ENCODE results near the gene RXYLT1.
"Not testable (repeated sequence)": the region's sequence is repeated elsewhere in the genome, so short reads cannot be mapped to it uniquely, and the experiment has no call there.

The RXYLT1 gene, protein sequence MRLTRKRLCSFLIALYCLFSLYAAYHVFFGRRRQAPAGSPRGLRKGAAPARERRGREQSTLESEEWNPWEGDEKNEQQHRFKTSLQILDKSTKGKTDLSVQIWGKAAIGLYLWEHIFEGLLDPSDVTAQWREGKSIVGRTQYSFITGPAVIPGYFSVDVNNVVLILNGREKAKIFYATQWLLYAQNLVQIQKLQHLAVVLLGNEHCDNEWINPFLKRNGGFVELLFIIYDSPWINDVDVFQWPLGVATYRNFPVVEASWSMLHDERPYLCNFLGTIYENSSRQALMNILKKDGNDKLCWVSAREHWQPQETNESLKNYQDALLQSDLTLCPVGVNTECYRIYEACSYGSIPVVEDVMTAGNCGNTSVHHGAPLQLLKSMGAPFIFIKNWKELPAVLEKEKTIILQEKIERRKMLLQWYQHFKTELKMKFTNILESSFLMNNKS

DNA sequence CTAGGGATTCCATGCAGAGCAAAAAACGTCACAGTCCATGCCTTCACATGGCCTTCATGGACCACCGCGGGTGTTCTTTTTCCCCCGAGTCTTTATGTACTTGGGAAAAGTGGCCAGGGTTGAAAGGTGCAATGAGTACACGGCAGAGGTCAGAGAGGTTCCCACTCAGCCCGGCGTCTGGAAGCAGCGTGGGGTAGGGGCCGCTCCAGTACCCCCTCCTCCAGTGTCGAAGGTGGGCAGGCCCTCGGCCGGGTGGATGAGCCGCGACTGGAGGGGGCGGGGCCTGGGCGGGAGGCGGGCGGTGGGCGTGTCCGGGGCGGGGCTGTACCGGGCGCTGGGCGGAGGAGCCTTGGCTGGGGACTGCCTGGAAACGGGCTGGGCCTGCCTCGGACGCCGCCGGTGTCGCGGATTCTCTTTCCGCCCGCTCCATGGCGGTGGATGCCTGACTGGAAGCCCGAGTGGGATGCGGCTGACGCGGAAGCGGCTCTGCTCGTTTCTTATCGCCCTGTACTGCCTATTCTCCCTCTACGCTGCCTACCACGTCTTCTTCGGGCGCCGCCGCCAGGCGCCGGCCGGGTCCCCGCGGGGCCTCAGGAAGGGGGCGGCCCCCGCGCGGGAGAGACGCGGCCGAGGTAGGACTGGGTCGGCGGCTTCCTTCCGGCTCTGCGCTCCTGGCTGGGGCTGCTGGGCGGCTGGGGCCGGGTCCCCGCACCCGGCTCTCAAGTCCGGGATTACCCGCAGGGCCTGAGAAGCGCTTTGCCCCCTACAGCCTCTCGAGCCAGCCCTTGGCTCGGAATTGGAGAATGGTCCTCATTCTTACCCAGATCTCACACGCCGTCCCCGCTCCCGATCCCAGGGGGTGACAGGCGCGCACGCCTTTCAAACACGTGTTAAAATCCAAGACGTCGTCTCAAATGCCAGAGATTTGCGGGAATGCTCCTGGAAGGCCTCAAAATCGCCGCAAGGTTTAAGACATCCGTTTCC, at the start of gene RXYLT1:
RXYLT1 (plus strand) TSS at position 412 of the 984 bp plus-strand sequence; CDS start at position 464, 52 bp downstream.
- peak; percentile 74 for DNase-seq (ENCODE audit: low read depth)

DNA sequence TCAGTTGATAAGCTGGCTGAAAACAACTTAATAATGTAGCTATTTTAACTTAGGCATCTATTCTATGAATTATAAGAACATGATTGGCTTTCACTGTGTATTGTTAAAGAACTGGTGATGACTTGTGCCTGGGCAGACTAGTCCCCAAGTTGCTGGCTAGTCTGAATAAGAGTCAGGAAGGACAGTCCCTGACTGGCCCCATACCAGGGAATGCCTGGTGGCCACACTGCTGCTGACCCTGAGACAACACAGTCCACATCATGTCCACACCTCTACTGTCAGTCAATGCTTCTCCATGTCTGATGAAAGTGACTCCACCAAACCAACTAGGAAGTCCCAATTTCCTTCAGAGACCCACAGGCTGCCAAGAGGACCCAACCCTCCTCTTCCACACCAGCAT, 46.9 kb upstream of the RXYLT1 start:
- DNase-seq (ENCODE audit: low read depth), result not testable (repeated sequence)

DNA sequence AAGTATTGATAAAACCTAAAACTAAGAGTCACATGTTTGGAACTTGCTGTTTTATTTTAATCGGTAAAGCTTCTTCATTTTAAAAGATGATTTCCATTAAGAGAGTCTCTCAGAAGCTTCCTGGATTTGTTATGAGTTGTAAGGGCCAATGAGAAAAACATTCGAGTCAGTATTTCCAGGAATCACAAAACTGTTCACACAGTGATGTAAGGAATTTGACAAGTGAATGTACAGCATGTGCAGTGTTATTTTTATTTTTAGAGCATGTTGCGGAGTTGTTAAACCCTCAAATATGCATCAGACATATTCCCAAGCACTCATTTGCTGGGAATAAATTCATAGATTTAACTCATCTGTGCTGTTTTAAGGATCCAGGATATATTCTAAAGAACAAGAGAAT, 46.1 kb upstream of the RXYLT1 start:
- not testable (repeated sequence) for DNase-seq (ENCODE audit: low read depth)

DNA sequence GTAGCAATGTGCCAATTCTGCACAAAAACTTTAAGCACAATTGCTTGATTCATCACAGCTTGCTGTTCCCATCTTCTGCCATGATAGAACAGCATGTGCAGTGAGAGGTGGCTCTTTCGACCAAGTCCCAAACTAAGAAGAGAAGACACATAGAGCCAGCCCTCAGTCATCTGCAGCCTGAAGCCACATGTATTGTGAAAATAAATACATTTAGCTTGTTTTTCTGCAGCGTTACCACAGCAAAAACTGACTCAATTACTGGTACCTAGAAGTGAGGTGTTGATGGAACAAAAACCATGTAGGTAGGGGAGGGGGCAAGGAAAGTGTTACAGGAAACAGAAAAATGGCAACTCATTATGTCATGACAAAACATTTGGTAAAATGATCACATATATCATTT, 39.2 kb upstream of the RXYLT1 start:
- not testable (repeated sequence) for DNase-seq (ENCODE audit: low read depth)

DNA sequence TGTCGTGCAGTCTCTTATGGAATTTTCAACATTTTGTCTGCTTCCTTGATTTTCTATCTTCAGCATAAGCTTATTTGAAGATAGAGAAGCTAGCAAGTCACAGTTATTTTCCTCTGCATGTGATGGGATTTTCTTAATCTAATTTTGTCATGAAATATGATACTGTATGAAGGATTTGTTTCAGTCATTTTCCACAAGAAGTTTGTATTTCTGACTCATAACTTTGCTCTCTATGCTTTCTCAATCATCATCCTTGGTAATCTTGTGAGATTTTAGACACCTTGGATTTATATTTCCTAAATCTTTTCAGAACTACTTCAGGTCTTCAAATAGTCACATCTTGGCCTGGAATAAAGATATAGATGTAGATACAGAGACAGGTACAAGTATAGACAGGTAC, 38.3 kb upstream of the RXYLT1 start:
- not testable (repeated sequence) for DNase-seq (ENCODE audit: low read depth)

DNA sequence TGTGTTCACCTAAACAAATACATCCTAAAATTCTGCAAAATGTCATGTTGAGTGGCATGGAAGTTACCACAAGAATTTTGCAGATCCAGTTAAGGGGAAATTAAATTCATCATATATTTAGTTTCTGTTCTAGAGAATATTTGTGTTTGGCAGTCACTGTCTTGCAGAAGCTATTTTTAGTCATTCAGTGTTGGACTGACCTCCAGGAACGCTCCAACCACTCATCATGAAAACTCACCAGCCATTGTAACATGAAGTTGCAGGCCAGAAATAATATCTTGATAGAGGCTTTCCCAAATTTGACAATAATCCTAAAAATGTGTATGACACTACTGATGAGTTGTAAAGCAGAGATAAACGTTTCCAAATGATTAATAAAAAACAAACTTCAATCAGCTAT, 35.6 kb upstream of the RXYLT1 start:
- not testable (repeated sequence) for DNase-seq (ENCODE audit: low read depth)

DNA sequence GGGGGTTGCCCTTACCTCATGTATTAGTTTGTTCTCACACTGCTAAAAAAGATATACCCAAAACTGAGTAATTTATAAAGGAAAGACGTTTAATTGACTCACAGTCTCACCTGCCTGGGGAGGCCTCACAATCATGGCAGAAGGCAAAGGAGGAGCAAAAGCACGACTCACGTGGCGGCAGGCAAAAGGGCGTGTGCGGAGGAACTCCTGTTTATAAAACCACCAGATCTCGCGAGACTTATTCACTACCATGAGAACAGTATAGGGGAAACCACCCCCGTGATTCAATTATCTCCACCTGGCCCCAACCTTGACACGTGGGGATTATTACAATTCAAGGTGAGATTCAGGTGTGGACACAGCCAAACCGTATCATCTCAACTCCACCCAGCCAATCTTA, 33.2 kb upstream of the RXYLT1 start:
- DNase-seq (ENCODE audit: low read depth), result not testable (repeated sequence)

DNA sequence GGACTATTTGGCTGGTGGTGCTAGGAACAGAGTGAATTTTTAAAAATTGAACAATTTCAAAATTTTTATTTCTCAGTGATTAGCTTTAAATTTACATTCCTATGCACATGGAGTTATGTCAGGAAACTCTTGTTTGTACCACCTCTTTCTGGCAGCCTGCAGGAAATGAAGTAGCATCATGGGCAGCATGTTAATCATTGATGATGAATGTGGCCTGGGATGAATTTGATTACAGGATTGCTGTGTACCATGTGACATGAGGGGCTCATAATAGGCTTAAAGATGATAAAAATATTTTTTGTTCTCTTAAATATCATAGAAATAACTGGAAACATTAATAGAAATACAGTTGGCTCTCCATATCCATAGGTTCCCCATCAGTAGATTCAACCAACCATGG, 32.6 kb upstream of the RXYLT1 start:
- not testable (repeated sequence) for DNase-seq (ENCODE audit: low read depth)

DNA sequence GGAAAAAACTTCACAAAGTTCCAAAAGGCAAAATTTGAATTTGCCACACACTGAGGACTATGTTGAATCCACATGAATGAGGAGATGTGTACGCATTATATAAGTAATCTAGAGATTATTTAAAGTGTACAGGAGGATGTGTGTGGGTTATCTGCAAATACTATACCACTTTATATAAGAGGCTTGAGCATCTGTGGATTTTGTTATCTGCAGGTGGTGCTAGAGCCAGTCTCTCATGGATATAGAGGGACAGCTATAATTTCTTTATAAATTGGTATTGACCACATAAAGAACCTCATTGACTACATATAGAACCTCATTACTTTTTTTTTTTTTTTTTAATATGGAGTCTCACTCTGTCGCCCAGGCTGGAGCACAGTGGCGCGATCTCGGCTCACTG, 32.2 kb upstream of the RXYLT1 start:
- no peak for DNase-seq (ENCODE audit: low read depth)

DNA sequence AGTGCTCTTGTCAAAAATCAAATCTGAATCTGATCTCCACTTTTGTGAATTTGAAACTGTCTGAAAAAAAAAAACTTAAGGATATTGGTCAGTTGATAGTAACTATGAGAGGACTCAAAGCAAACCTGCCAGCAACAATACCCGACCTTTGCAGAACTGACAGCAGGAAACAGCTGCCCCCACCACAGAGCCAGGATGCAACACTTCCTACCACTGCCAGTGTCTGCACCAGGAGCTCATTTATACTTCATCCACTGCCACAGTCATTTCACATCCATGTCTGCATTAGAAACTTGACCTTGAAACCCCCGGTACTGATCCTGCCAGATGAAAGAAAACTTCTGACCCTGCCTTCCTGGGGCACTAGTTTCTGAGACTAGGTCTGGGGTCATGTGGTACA, 27.4 kb upstream of the RXYLT1 start:
- no peak for DNase-seq (ENCODE audit: low read depth)

DNA sequence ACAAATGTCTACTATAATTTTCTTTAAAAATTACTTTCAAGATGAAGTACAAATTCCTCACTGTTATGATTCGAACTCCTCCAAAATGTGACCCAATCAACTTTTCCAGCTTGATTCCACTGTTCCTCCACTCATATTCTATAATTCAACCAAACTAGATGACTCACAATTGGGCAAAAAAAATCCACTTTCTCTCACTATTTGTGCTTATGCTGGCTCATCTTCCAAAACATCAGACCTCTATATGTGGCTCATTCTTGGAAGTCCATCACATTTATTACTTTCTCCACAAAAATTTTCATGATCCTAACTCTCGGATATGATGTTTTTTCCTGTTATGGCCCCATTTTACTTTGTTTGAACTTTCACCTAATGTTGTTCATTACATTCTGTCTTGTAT, 26.9 kb upstream of the RXYLT1 start:
- no peak for DNase-seq (ENCODE audit: low read depth)

DNA sequence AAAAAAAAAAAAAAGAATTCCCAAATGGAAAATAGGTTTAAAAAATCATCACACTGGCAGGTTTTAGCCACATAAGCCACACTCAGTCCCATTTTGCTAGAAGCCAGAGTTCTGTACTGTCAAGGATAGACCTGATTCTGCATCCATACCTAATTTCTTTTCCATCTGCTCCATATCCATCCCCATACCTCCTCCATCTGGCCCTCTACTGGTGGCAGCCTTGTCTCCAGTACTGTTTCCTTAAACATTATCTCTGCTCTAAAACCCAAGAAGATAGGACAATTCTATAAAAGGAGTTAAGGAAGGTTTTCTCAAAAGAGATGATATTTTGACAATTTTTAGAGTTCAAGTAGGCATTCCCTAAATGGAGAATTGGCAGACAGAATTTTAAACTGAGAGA, 26.0 kb upstream of the RXYLT1 start:
- no peak for DNase-seq (ENCODE audit: low read depth)

DNA sequence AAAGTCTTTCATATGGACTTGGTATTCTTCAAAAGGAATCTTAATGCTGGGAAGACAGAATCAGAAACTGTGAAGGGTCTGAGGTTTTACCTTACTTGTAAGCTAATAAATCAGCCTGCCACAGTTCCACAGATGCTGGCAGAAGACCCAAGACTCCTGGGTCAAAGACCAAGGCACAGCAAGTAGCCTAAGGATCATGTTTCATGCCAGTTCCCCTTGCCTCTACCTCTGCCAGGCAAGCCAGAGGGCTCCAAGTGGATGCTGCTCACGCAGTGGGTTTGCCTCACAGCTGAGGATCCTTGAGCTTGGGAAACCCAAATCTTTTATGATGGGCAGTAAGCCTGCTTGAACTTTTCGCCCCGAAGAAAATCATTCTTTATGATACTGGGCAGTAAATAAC, 15.2 kb upstream of the RXYLT1 start:
- DNase-seq (ENCODE audit: low read depth), result no peak

DNA sequence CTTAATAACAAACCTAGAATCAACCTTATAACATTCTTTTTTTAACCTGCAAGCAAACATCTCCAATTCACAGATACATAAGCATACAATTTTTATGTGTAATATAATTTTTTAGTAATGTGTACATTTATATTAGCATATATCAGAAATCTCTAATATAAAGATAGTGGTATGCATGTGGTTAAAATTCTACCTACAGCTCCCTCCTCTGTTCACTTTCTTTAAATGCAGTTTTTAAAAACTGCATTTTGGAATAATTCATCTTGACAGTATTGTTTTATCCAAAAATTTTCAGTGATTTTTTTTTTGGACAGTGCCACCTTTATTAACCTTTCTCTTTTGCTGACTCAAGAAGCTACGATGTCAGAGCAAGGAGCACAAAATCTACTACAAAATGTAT, 13.2 kb upstream of the RXYLT1 start:
- DNase-seq (ENCODE audit: low read depth), result no peak

DNA sequence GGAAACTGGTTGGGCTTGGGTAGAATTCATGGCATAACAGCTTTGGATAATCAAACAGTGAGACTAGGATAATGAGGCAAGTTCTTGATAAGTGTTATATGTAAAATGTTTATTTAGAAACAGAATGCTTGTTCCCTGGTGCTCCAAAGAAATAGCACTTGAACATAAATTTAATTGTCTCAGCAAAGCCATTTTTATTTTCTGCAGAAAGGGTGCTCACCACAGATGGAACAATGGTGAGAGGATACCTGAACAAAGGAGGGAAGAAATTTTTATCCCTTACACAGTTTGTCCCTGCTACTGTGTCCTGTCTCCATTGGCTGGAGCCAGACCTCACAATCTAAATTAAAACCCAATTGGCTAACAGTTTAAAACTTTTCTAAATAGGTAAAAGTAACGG, 9.3 kb upstream of the RXYLT1 start:
- no peak for DNase-seq (ENCODE audit: low read depth)

DNA sequence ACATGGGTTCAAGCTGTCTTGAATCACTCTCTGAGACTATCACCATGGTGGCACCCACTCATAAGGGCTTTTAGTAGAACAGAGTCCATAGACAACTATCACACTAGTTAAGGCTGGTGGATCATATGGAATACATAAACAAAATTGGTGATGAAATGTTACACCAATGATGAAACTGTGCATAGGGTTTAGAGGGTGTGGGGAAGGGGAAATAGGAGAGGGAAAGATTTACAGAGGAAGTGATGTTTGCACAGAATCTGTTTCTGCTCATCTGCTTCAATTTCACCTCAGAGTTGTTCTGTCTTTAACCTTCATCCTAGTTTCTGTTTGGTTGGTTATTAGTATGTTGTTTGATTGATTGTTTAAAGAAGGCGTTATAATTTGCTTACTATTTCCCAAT, 2.4 kb upstream of the RXYLT1 start:
- DNase-seq (ENCODE audit: low read depth), result no peak

DNA sequence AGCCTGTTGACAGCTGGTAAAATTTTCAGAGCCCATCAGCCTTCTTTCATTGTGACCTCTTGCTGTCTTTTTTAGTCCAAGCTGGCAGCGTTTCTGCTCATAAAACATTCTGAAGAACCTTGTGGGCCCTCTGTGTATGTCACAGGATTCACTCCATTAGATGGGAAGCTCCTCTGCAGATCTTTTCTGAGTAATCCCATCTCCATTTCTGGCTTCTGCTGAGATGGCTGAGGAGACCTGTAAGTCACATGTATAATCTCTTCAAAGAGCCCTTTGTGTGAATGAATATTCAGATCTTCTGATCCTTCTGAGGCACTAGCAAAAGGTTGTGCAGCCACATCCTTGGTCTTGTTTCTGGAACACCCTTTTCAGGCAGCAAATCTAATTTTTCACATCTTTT, 2.8 kb downstream of the RXYLT1 start:
- no peak for DNase-seq (ENCODE audit: low read depth)

DNA sequence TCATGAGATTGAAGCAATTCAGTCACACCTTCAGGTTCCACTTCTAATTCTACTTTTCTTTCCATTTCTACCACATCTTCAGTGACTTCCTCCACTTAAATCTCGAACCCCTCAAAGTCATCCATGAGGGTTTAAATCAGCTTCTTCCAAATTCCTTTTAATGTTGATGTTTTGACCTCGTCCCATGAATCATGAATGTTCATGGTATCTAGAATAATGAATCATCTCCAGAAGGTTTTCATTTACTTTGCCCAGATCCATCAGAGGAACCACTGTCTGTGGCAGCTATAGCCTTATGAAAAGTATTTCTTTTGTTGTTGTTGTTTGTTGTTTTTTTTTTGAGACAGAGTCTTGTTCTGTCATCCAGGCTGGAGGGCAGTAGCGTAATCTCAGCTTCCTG, 7.6 kb downstream of the RXYLT1 start:
- DNase-seq (ENCODE audit: low read depth), result no peak

DNA sequence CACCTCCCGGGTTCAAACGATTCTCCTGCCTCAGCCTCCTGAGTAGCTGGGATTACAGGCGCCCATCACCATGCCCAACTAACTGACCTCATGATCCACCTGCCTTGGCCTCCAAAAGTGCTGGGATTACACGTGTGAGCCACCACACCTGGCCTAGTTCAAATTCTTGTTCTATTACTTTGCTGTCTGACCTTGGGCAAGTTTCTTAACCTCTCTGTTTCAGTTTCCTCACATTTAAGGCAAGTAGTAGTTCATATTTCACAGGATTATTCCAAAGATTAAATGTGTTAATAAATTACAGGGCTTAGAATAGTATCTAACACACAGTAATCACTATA, 10.9 kb downstream of the RXYLT1 start:
- no peak for DNase-seq (ENCODE audit: low read depth)

DNA sequence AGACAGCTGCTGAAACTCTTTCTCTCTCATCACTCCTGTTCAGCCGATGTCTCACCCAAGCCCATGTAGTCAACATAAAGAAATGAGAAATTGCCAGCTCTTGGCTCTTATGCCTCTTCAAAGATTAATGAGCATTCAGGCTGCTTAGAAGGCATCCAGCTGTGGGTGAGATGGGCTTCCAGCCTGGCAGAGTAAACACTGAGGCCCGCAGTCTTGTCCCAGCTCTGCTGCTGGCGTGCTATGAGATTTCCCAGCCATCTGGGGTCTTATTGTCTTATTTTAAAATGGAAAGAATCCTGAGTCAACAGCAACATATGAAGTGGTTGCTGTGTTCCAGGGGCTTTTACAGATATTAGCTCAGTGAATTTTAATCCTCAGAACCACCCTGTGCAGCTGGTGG, 12.6 kb downstream of the RXYLT1 start:
- DNase-seq (ENCODE audit: low read depth), result no peak

DNA sequence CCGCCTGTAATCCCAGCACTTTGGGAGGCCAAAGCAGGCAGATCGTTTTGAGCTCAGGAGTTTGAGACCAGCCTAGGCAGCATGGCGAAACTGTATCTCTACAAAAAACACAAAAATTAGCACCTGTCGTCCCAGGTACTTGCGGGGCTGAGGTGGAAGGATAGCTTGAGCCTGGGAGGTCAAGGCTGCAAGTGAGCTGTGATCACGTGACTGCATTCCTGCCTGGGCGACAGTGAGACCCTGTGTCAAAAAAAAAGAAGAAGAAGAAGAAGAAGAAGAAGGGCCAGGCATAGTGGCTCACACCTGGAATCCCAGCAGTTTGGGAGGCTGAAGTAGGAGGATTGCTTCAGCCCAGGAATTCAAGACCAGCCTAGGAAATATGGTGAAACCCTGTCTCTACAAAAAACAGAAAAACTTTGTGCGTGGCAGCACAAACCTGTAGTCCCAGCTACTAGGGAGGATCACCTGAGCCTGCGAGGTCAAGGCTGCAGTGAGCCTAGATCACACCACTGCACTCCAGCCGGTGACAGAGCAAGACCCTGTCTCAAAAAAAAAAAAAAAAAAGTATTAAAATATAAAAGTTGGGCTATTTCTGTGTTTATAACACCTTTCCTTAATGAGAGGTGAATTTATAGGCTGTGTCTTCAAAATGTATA, 15.5 kb downstream of the RXYLT1 start:
- DNase-seq (ENCODE audit: low read depth), result no peak

DNA sequence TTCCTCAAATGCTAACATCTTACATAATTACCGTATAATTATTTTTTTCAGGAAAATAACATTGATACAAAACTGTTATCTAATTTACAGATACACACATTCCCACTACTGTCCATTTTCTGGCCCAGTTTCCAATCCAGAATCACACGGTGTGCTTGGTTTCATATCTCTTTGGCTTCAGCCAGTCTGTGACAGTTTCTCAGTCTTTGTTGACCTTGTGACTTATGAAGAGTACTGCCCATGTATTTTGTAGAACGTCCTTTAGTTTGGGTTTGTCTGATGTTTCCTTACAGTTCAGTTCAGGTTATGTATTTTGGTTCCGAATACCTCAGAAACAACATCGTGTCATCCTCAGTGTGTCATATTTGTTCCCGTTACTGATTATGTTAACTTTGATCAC, 16.2 kb downstream of the RXYLT1 start:
- no peak for DNase-seq (ENCODE audit: low read depth)

All from activated T-cell treated with anti-CD3 and anti-CD28 coated beads for 1 hour (primary cell).